Mesendoderm (in vitro differentiated cells): ENCODE data around the gene CTH.
A peak's percentile ranks its signal among the peaks of the same experiment; 100 is the strongest.
"Not testable (repeated sequence)": the region's sequence is repeated elsewhere in the genome, so short reads cannot be mapped to it uniquely, and the experiment has no call there.

Source experiments
- DNase-seq: peaks from one replicate; pipeline ENCODE4 v3.0.0; 2013
- H2AK5ac ChIP-seq: 2 replicates; pipeline ENCODE4 v1.6.1; 2013; ENCODE audit warnings: low read length, inconsistent platforms
- H2BK120ac ChIP-seq: 2 replicates; pipeline ENCODE4 v1.6.1; 2013; ENCODE audit warnings: low read depth, mild to moderate bottlenecking, low read length, moderate library complexity, mixed read lengths
- H2BK15ac ChIP-seq: replicated peaks from 2 replicates; pipeline ENCODE4 v1.6.1; 2013; ENCODE audit warnings: low read depth, mild to moderate bottlenecking, moderate library complexity
- H2BK5ac ChIP-seq: 2 replicates; pipeline ENCODE4 v1.6.1; 2013; ENCODE audit warnings: low read length, inconsistent platforms
- H3K18ac ChIP-seq: 2 replicates; pipeline ENCODE4 v1.6.1; 2013; ENCODE audit warnings: mild to moderate bottlenecking, low read length, mixed read lengths
- H3K23ac ChIP-seq: one replicate; pipeline ENCODE4 v1.6.1; 2013; ENCODE audit warnings: low read length
- H3K27ac ChIP-seq: 2 replicates; pipeline ENCODE4 v1.5.1; 2013; ENCODE audit warnings: low read depth, mild to moderate bottlenecking, inconsistent platforms, low read length, moderate library complexity
- H3K27me3 ChIP-seq: 2 replicates; pipeline ENCODE4 v1.6.1; 2013; ENCODE audit warnings: low read length, control low read depth, mild to moderate bottlenecking, inconsistent platforms; ENCODE audit not compliant: insufficient read depth, poor library complexity
- H3K36me3 ChIP-seq: 2 replicates; pipeline ENCODE4 v1.6.1; 2013; ENCODE audit warnings: low read length, inconsistent platforms; ENCODE audit not compliant: control insufficient read depth, insufficient read depth
- H3K4ac ChIP-seq: one replicate; pipeline ENCODE4 v1.6.1; 2013; ENCODE audit warnings: low read depth, mild to moderate bottlenecking, low read length, moderate library complexity
- H3K4me1 ChIP-seq: 2 replicates; pipeline ENCODE4 v1.6.1; 2013; ENCODE audit warnings: low read depth, low read length, inconsistent platforms; ENCODE audit not compliant: control insufficient read depth
- H3K4me2 ChIP-seq: 2 replicates; pipeline ENCODE4 v1.6.1; 2013; ENCODE audit warnings: low read length
- H3K4me3 ChIP-seq: 2 replicates; pipeline ENCODE4 v1.5.1; 2013; ENCODE audit warnings: mild to moderate bottlenecking, low read length
- H3K56ac ChIP-seq: one replicate; pipeline ENCODE4 v1.6.1; 2013; ENCODE audit warnings: low read length
- H3K79me1 ChIP-seq: 2 replicates; pipeline ENCODE4 v1.6.1; 2013; ENCODE audit warnings: low read length, inconsistent platforms
- H3K79me2 ChIP-seq: 2 replicates; pipeline ENCODE4 v1.6.1; 2013; ENCODE audit warnings: mild to moderate bottlenecking, low read length; ENCODE audit not compliant: control insufficient read depth, insufficient read depth
- H3K9ac ChIP-seq: 2 replicates; pipeline ENCODE4 v1.6.1; 2013; ENCODE audit warnings: low read length, inconsistent platforms
- H4K5ac ChIP-seq: one replicate; pipeline ENCODE4 v1.6.1; 2013; ENCODE audit warnings: low read length
- H4K8ac ChIP-seq: one replicate; pipeline ENCODE4 v1.6.1; 2013; ENCODE audit warnings: low read depth, mild to moderate bottlenecking, control low read depth, low read length, moderate library complexity
- WGBS: extraction: QIAGEN DNeasy Blood & Tissue Kit; methylation state at CpG from one replicate; pipeline ENCODE4 v1.1.7; 2013; ENCODE audit warnings: low lambda C conversion rate, missing lambda C conversion rate; ENCODE audit not compliant: insufficient coverage; ENCODE audit errors: extremely low coverage; 5-methylcytosine and 5-hydroxymethylcytosine counted together

The CTH gene

GRCh38 chr1:70367397-70367796, 43.7 kb upstream of the CTH start:
- not testable (repeated sequence) for H2AK5ac ChIP-seq, H2BK5ac ChIP-seq, H4K8ac ChIP-seq, H3K4me3 ChIP-seq, H2BK15ac ChIP-seq, H3K36me3 ChIP-seq, DNase-seq, H2BK120ac ChIP-seq, H3K79me1 ChIP-seq, H3K56ac ChIP-seq, H3K4ac ChIP-seq, H3K27ac ChIP-seq, H3K23ac ChIP-seq, H3K4me2 ChIP-seq, H3K27me3 ChIP-seq, H3K9ac ChIP-seq, H3K4me1 ChIP-seq, H4K5ac ChIP-seq, H3K79me2 ChIP-seq
- no CpG with 5 or more reads among the region's 5 CpGs for WGBS
- peak overlapping the region; percentile 80 for H3K18ac ChIP-seq

GRCh38 chr1:70371586-70371985, 39.5 kb upstream of the CTH start:
- no CpG with 5 or more reads among the region's 3 CpGs for WGBS
- H2BK15ac ChIP-seq = not testable (repeated sequence)

GRCh38 chr1:70372426-70372825, 38.6 kb upstream of the CTH start:
- Histone ChIP-seq H3K27ac (no peak overlapping the region), H3K56ac (peak overlapping the region; percentile 17), H3K4me2 (no peak overlapping the region), H3K4me1 (peaks cover 12% of the 10 kb centered on the region), H3K4ac (no peak overlapping the region), H2AK5ac (no peak overlapping the region), H3K23ac (no peak overlapping the region), H3K36me3 (no peaks in the 10 kb centered on the region), H4K8ac (no peak overlapping the region), H2BK120ac (peak overlapping the region; percentile 54), H3K27me3 (no peaks in the 10 kb centered on the region), H2BK15ac (no peak overlapping the region), H3K79me2 (no peaks in the 10 kb centered on the region), H3K4me3 (no peak overlapping the region), H2BK5ac (no peak overlapping the region), H3K9ac (no peak overlapping the region), H4K5ac (no peak overlapping the region), H3K79me1 (no peaks in the 10 kb centered on the region), H3K18ac (peak overlapping the region; percentile 5)
- no CpG with 5 or more reads among the region's 4 CpGs for WGBS
- no peak for DNase-seq

More at GRCh38 chr1:70371586-70371985, 39.5 kb upstream of the CTH start:
- H3K27ac ChIP-seq, H3K27me3 ChIP-seq, H2BK120ac ChIP-seq, H3K9ac ChIP-seq, H2AK5ac ChIP-seq, H4K8ac ChIP-seq, H3K79me1 ChIP-seq, H3K23ac ChIP-seq, H3K4me2 ChIP-seq, H3K18ac ChIP-seq, H3K36me3 ChIP-seq, H2BK5ac ChIP-seq, H3K79me2 ChIP-seq, H3K56ac ChIP-seq, H3K4me3 ChIP-seq, H3K4ac ChIP-seq, H4K5ac ChIP-seq: not testable (repeated sequence)
- H3K4me1 ChIP-seq = peaks cover 12% of the 10 kb centered on the region
- DNase-seq = peak; percentile 73

- H3K4me3 ChIP-seq, H3K23ac ChIP-seq, H2BK120ac ChIP-seq, H3K4me2 ChIP-seq, H4K8ac ChIP-seq, H3K56ac ChIP-seq, H3K9ac ChIP-seq, H2BK15ac ChIP-seq, H3K79me2 ChIP-seq, H4K5ac ChIP-seq, H3K4ac ChIP-seq, H3K18ac ChIP-seq, H2BK5ac ChIP-seq, H3K27me3 ChIP-seq, H3K36me3 ChIP-seq, H3K79me1 ChIP-seq, H2AK5ac ChIP-seq: not testable (repeated sequence)
- H3K4me1 ChIP-seq = peaks cover 12% of the 10 kb centered on the region
- peak overlapping the region; percentile 81 for H3K27ac ChIP-seq
- DNase-seq = peak; percentile 96
- WGBS = no CpG with 5 or more reads among the region's 2 CpGs
Observed at GRCh38 chr1:70373580-70373979, 37.5 kb upstream of the CTH start.

- H3K4ac ChIP-seq = no peak overlapping the region
Observed at GRCh38 chr1:70376196-70376595, 34.9 kb upstream of the CTH start.

GRCh38 chr1:70382682-70383081, 28.4 kb upstream of the CTH start:
- no peaks in the 10 kb centered on the region for H3K4me1 ChIP-seq
- no peak overlapping the region for H4K8ac ChIP-seq
- H3K27me3 ChIP-seq = no peaks in the 10 kb centered on the region
- no peaks in the 10 kb centered on the region for H3K36me3 ChIP-seq
- H3K79me1 ChIP-seq = no peaks in the 10 kb centered on the region
- H2BK15ac ChIP-seq = no peak overlapping the region
- no peak overlapping the region for H3K4me2 ChIP-seq
- H2AK5ac ChIP-seq = no peak overlapping the region
- H3K79me2 ChIP-seq = no peaks in the 10 kb centered on the region
- no peak overlapping the region for H2BK5ac ChIP-seq
- no peak overlapping the region for H3K18ac ChIP-seq
- DNase-seq = no peak
- no peak overlapping the region for H3K27ac ChIP-seq
- H3K4ac ChIP-seq = no peak overlapping the region
- no peak overlapping the region for H3K56ac ChIP-seq
- H2BK120ac ChIP-seq = no peak overlapping the region
- no peak overlapping the region for H4K5ac ChIP-seq
- H3K9ac ChIP-seq = no peak overlapping the region
- no peak overlapping the region for H3K23ac ChIP-seq
- no peak overlapping the region for H3K4me3 ChIP-seq

More at GRCh38 chr1:70376196-70376595, 34.9 kb upstream of the CTH start:
- H3K18ac ChIP-seq = no peak overlapping the region
- no peak overlapping the region for H3K9ac ChIP-seq
- no peak overlapping the region for H3K4me2 ChIP-seq
- no peak overlapping the region for H3K27ac ChIP-seq
- peaks cover 7% of the 10 kb centered on the region for H3K4me1 ChIP-seq
- no peaks in the 10 kb centered on the region for H3K79me2 ChIP-seq
- no peak for DNase-seq
- H2AK5ac ChIP-seq = no peak overlapping the region
- H3K27me3 ChIP-seq = no peaks in the 10 kb centered on the region
- no peak overlapping the region for H3K4me3 ChIP-seq
- no peak overlapping the region for H4K8ac ChIP-seq
- H4K5ac ChIP-seq = no peak overlapping the region
- no peak overlapping the region for H2BK5ac ChIP-seq
- no peak overlapping the region for H2BK15ac ChIP-seq
- no CpG with 5 or more reads among the region's 6 CpGs for WGBS
- no peak overlapping the region for H2BK120ac ChIP-seq
- H3K23ac ChIP-seq = no peak overlapping the region
- H3K56ac ChIP-seq = no peak overlapping the region
- no peaks in the 10 kb centered on the region for H3K36me3 ChIP-seq
- H3K79me1 ChIP-seq = no peaks in the 10 kb centered on the region
